Neuronal stem cell (in vitro differentiated cells): Measurements from ENCODE around the gene BCAP31.

ENCODE experiments used
- DNase-seq: peaks from one replicate; pipeline ENCODE4 v3.0.0-alpha.2; 2013; ENCODE audit warnings: low spot score
- H2AFZ ChIP-seq: one replicate; pipeline ENCODE4 v1.6.1; 2013; ENCODE audit warnings: mild to moderate bottlenecking, low read length, inconsistent platforms
- H2AK5ac ChIP-seq: 2 replicates; pipeline ENCODE4 v1.6.1; 2013; ENCODE audit warnings: low read depth, mild to moderate bottlenecking, inconsistent platforms, low read length, moderate library complexity, mixed read lengths
- H2BK120ac ChIP-seq: 2 replicates; pipeline ENCODE4 v1.6.1; 2013; ENCODE audit warnings: low read depth, mild to moderate bottlenecking, inconsistent platforms, low read length, moderate library complexity, mixed read lengths
- H2BK12ac ChIP-seq: one replicate; pipeline ENCODE4 v1.6.1; 2013; ENCODE audit warnings: low read length, inconsistent platforms
- H2BK15ac ChIP-seq: 2 replicates; pipeline ENCODE4 v1.6.1; 2013; ENCODE audit warnings: mild to moderate bottlenecking, low read length, inconsistent platforms, mixed read lengths
- H2BK5ac ChIP-seq: one replicate; pipeline ENCODE4 v1.6.1; 2013; ENCODE audit warnings: inconsistent platforms, mild to moderate bottlenecking, low read length, moderate library complexity
- H3K14ac ChIP-seq: one replicate; pipeline ENCODE4 v1.6.1; 2013; ENCODE audit warnings: low read length, inconsistent platforms
- H3K18ac ChIP-seq: 2 replicates; pipeline ENCODE4 v1.6.1; 2013; ENCODE audit warnings: low read length, inconsistent platforms
- H3K23ac ChIP-seq: 2 replicates; pipeline ENCODE4 v1.6.1; 2013; ENCODE audit warnings: low read depth, mild to moderate bottlenecking, mixed read lengths, low read length, inconsistent platforms; ENCODE audit not compliant: poor library complexity
- H3K27ac ChIP-seq: replicated peaks from 3 replicates; pipeline ENCODE4 v1.5.1; 2013; ENCODE audit warnings: low read length, inconsistent platforms
- H3K27me3 ChIP-seq, 3 experiments: 2 replicates each; pipeline ENCODE4 v1.6.1; 2013; ENCODE audit warnings: low read length in 3 of 3, mild to moderate bottlenecking in 2 of 3, inconsistent platforms in 1 of 3, low read depth in 1 of 3, mixed read lengths in 1 of 3, moderate library complexity in 1 of 3; ENCODE audit not compliant: control insufficient read depth in 3 of 3, insufficient read depth in 3 of 3
- H3K36me3 ChIP-seq, 2 donors: replicated peaks in 1 of 2; 2 replicates each; pipeline ENCODE4 v1.6.1; 2013; ENCODE audit warnings: low read length in 2 of 2; ENCODE audit not compliant: control insufficient read depth in 2 of 2, insufficient read depth in 2 of 2
- H3K4ac ChIP-seq: 2 replicates; pipeline ENCODE4 v1.6.1; 2013; ENCODE audit warnings: inconsistent platforms, mild to moderate bottlenecking, low read length, moderate library complexity
- H3K4me1 ChIP-seq, 2 donors: 1 replicate in 1 of 2; 2 replicates in 1 of 2; pipeline ENCODE4 v1.6.1; 2013; ENCODE audit warnings: low read length in 2 of 2, low read depth in 1 of 2; ENCODE audit not compliant: control insufficient read depth in 2 of 2, insufficient read depth in 1 of 2
- H3K4me2 ChIP-seq: one replicate; pipeline ENCODE4 v1.6.1; 2013; ENCODE audit warnings: mild to moderate bottlenecking, low read length, inconsistent platforms; ENCODE audit not compliant: insufficient read depth, poor library complexity, severe bottlenecking
- H3K4me3 ChIP-seq, 2 donors: 2 replicates each; pipeline ENCODE4 v1.5.1; 2013; ENCODE audit warnings: low read length in 2 of 2, mild to moderate bottlenecking in 2 of 2, inconsistent platforms in 1 of 2, moderate library complexity in 1 of 2
- H3K79me1 ChIP-seq: one replicate; pipeline ENCODE4 v1.6.1; 2013; ENCODE audit warnings: low read depth, mild to moderate bottlenecking, inconsistent platforms, low read length, moderate library complexity
- H3K9ac ChIP-seq: one replicate; pipeline ENCODE4 v1.6.1; 2013; ENCODE audit warnings: mild to moderate bottlenecking, low read depth, low read length, inconsistent platforms; ENCODE audit not compliant: poor library complexity
- H3K9me3 ChIP-seq, 2 donors: replicated peaks in 1 of 2; 2 replicates each; pipeline versions ENCODE3 to v1.6.1; 2013; ENCODE audit warnings: low read length in 2 of 2, mild to moderate bottlenecking in 2 of 2, inconsistent platforms in 1 of 2, low read depth in 1 of 2, mixed read lengths in 1 of 2, moderate library complexity in 1 of 2; ENCODE audit not compliant: control insufficient read depth in 2 of 2, insufficient read depth in 1 of 2
- H4K8ac ChIP-seq: one replicate; pipeline ENCODE4 v1.6.1; 2013; ENCODE audit warnings: low read depth, mild to moderate bottlenecking, inconsistent platforms, low read length, moderate library complexity
- H4K91ac ChIP-seq: one replicate; pipeline ENCODE4 v1.6.1; 2013; ENCODE audit warnings: low read length, low read depth, mild to moderate bottlenecking, inconsistent platforms; ENCODE audit not compliant: poor library complexity
- WGBS, 2 donors: extraction: QIAGEN DNeasy Blood & Tissue Kit; methylation state at CpG; one replicate each; pipeline ENCODE4 v1.1.7; 2013; ENCODE audit warnings: missing lambda C conversion rate in 2 of 2, mixed read lengths in 1 of 2; ENCODE audit not compliant: insufficient read length in 2 of 2, insufficient replicate concordance in 1 of 2; ENCODE audit errors: extremely low coverage in 2 of 2; 5-methylcytosine and 5-hydroxymethylcytosine counted together

Gene BCAP31

DNA sequence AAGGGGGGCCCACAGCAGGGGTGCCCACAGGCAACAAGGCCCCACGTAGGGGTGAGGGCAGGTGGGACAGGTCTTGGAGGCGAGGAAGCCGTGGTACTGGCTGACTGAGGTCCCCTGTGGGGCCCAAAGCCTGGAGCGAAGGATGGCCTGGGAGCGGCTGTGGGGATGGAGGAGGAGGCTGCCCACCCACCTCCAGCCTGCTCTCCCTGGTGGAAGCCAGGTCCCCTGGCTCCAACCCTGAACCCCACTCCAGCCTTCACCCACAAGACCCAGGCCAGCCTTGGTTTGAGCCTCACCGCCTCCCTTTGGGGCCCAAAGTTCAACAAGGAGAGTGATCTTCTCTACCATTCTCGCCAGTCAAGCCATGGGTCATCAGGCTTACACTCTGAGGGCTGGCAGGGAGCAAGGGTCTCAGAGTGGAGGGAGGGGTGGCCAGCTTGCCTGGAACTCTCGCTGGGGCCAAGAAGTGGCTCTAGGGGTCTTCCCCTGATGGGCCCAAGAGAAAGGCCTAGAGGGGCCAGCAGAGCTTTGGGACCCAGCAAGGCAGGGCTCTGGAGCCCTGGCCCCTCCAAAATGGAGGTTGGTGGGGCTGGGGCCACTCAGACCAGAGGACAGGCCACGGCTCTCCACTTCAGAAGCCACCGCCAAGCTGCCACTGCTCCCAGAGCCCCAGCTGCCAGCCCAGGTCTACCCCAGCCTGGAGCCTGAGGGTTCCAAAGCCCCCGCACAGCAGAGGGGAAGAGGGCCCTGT is 55.6 kb downstream of the BCAP31 start:
- Histone ChIP-seq H2BK5ac (no peak overlapping the region), H3K9me3 (no peaks in the 10 kb centered on the region), H3K4me3 (no peak overlapping the region), H3K4ac (peak overlapping the region; percentile 66), H3K27me3 (peaks cover 0 to 5% (median 0%) of the 10 kb centered on the region in 3 experiments), H3K18ac (peak overlapping the region; percentile 38), H2AFZ (no peak overlapping the region), H2BK15ac (peak overlapping the region; percentile 92), H2BK120ac (no peak overlapping the region), H3K4me2 (no peak overlapping the region), H3K9ac (no peak overlapping the region), H3K79me1 (peaks cover 1% of the 10 kb centered on the region), H2BK12ac (no peak overlapping the region), H4K8ac (no peak overlapping the region), H3K4me1 (peaks cover 0 to 5% of the 10 kb centered on the region in 2 donors), H3K27ac (no peak overlapping the region), H2AK5ac (peak overlapping the region; percentile 75), H3K36me3 (no peaks in the 10 kb centered on the region), H3K23ac (no peak overlapping the region), H4K91ac (no peak overlapping the region), H3K14ac (no peak overlapping the region)
- no CpG with 5 or more reads among the region's 11 CpGs for WGBS, 2 donors
- DNase-seq: no peak

DNA sequence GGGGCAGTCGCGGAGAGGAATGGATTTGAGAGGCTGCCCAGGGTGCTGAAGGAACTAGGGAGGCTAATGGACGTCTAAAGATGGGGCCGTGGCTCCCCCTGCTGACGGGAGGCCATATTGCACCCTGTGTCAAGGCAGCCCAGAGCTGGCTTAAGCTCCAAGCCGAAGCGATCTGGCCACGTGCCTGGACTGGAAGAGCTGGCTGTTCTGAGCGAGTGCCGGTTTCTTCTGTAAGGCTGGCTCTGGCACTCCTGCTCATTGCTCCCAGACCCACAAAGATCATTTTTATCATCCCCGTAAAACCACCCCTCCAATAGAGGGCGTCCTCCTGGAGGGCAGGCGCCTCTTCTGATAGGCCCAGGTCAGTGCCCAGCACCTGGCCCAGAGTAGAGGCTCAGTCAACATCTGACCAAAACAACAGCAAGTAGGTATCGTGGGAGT is 56.2 kb downstream of the BCAP31 start:
- no CpG with 5 or more reads among the region's 14 CpGs for WGBS, 2 donors

DNA sequence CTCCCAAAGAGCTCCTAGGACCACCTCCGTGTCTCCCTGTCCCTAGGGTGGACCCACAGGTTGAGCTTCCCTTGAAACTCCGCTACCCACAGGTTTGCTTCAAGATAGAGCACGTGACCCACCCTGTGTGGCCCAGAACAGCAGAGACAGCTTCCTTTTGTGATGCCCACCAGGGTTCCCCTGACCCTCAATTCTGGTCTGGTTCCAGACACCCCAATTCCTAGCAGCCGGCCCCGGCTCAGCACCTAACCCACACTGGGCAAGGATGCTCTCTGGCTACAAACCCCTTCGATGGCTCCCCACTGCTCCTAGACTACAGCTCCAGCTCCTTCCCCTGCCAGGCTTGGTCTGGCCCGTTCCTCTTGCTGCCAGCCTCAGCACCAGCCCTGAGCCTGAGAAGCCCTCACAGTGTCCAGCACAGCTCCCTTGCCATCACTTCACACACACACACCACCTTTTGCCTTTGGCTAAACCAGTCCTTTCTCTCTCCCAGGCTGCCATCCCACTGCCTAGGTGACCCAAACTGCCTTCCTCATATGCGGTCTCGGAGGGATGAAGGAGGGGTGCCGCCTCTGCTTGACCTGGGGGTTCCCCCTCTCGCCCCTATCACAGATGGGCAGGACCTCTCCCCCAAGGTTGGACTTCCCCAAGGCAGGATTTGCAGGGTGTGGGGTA is 56.8 kb downstream of the BCAP31 start:
- Histone ChIP-seq H3K36me3 (no peaks in the 10 kb centered on the region), H2BK120ac (no peak overlapping the region), H2BK5ac (no peak overlapping the region), H3K9ac (no peak overlapping the region), H4K91ac (no peak overlapping the region), H3K27me3 (peaks cover 0 to 11% (median 0%) of the 10 kb centered on the region in 3 experiments), H4K8ac (no peak overlapping the region), H2AK5ac (no peak overlapping the region), H3K4me3 (peak overlapping the region; percentile 27 to 59), H2BK12ac (no peak overlapping the region), H3K4ac (no peak overlapping the region), H3K4me1 (no peaks in the 10 kb centered on the region), H2AFZ (peak overlapping the region; percentile 67), H3K18ac (no peak overlapping the region), H3K4me2 (no peak overlapping the region), H3K27ac (no peak overlapping the region), H3K23ac (no peak overlapping the region), H3K9me3 (no peaks in the 10 kb centered on the region), H3K79me1 (no peaks in the 10 kb centered on the region), H3K14ac (peak overlapping the region; percentile 31), H2BK15ac (no peak overlapping the region)
- no peak for DNase-seq
- WGBS, 2 donors: no CpG with 5 or more reads among the region's 11 CpGs

More for the DNA sequence above, 56.2 kb downstream of the BCAP31 start:
- Histone ChIP-seq H3K4ac (peak overlapping the region; percentile 66), H3K27ac (no peak overlapping the region), H3K18ac (peak overlapping the region; percentile 38), H3K4me2 (no peak overlapping the region), H3K36me3 (no peaks in the 10 kb centered on the region), H2AFZ (peak overlapping the region; percentile 67), H3K4me3 (peak overlapping the region; percentile 27 to 59), H2BK120ac (no peak overlapping the region), H3K79me1 (no peaks in the 10 kb centered on the region), H4K8ac (no peak overlapping the region), H3K23ac (no peak overlapping the region), H2BK5ac (no peak overlapping the region), H4K91ac (no peak overlapping the region), H3K4me1 (peaks cover 0 to 4% of the 10 kb centered on the region in 2 donors), H3K14ac (peak overlapping the region; percentile 31), H3K9ac (no peak overlapping the region), H2AK5ac (peak overlapping the region; percentile 75), H3K9me3 (no peaks in the 10 kb centered on the region), H2BK12ac (no peak overlapping the region), H3K27me3 (peaks cover 0 to 6% (median 0%) of the 10 kb centered on the region in 3 experiments), H2BK15ac (peak overlapping the region; percentile 92)
- no peak for DNase-seq

DNA sequence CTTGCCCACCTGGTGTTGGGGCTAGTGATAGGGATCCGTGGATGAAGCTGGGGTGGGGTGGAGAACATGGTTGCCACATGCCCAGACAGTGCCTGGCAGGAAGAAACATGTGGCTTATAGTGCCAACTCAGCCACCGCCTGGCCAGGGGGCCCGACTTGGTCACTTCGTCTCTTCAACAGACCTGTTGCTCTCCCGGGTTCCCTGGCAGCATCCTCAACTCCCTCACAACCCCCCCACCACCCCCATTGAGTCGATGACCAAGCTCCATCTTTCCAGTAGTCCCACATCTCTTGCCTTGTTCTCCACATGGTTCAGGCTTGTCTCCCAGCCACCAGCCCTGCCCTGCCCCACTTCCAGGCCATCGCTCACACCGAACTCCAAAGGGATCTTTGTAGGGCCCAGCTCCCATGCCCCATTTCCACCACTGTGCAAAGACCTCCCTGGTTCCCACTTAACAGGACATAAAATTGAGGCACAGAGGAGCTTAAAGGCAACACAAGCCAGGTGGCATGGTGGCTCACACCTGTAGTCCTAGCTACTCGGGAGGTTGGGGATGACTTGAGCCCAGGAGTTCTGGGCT is 58.4 kb downstream of the BCAP31 start:
- Histone ChIP-seq H3K4ac (no peak overlapping the region), H3K79me1 (no peaks in the 10 kb centered on the region), H2BK120ac (no peak overlapping the region), H3K27ac (no peak overlapping the region), H3K4me1 (no peaks in the 10 kb centered on the region), H4K8ac (no peak overlapping the region), H3K4me2 (no peak overlapping the region), H3K9me3 (peaks cover 0 to 8% of the 10 kb centered on the region in 2 donors), H3K36me3 (no peaks in the 10 kb centered on the region), H2BK5ac (no peak overlapping the region), H2AFZ (no peak overlapping the region), H2BK12ac (no peak overlapping the region), H3K14ac (no peak overlapping the region), H4K91ac (no peak overlapping the region), H3K9ac (no peak overlapping the region), H3K23ac (no peak overlapping the region), H3K27me3 (peaks cover 0 to 25% (median 3%) of the 10 kb centered on the region in 3 experiments), H2BK15ac (no peak overlapping the region), H2AK5ac (no peak overlapping the region), H3K4me3 (no peak overlapping the region), H3K18ac (no peak overlapping the region)
- no peak for DNase-seq
- no CpG with 5 or more reads among the region's 9 CpGs for WGBS, 2 donors
